Measurements from ENCODE around the gene ADAP2.
"Not testable (repeated sequence)": the region's sequence is repeated elsewhere in the genome, so short reads cannot be mapped to it uniquely, and the experiment has no call there.

Gene ADAP2

GRCh38 chr17:30950669-30951399, 29.1 kb downstream of the ADAP2 start:
- H3K36me3 Mint-ChIP-seq (ENCODE audit: low read depth) = no peaks in the 10 kb centered on the region
- H3K9me3 Mint-ChIP-seq = no peaks in the 10 kb centered on the region
- DNase-seq = no peak
- H3K27me3 Mint-ChIP-seq = no peaks in the 10 kb centered on the region
- H3K4me3 Mint-ChIP-seq = no peak overlapping the region
- H3K27ac Mint-ChIP-seq = no peak overlapping the region
- H3K4me1 Mint-ChIP-seq (ENCODE audit: low read depth) = no peaks in the 10 kb centered on the region

- DNase-seq = no peak
- Mint-ChIP-seq H3K36me3 (ENCODE audit: low read depth) (no peaks in the 10 kb centered on the region), H3K27me3 (no peaks in the 10 kb centered on the region), H3K4me3 (no peak overlapping the region), H3K9me3 (no peaks in the 10 kb centered on the region), H3K27ac (no peak overlapping the region), H3K4me1 (ENCODE audit: low read depth) (no peaks in the 10 kb centered on the region)
Measured at GRCh38 chr17:30952638-30953393, 31.1 kb downstream of the ADAP2 start.

- H3K27me3 Mint-ChIP-seq = peaks cover 7% of the 10 kb centered on the region
- no peak overlapping the region for H3K27ac Mint-ChIP-seq
- H3K9me3 Mint-ChIP-seq = no peaks in the 10 kb centered on the region
- no peaks in the 10 kb centered on the region for H3K4me1 Mint-ChIP-seq (ENCODE audit: low read depth)
- H3K4me3 Mint-ChIP-seq = no peak overlapping the region
- no peak for DNase-seq
- H3K36me3 Mint-ChIP-seq (ENCODE audit: low read depth) = no peaks in the 10 kb centered on the region
Measured at GRCh38 chr17:30954046-30954830, 32.5 kb downstream of the ADAP2 start.

GRCh38 chr17:30956764-30957374, 35.1 kb downstream of the ADAP2 start:
- Mint-ChIP-seq H3K4me3 (no peak overlapping the region), H3K27me3 (peaks cover 7% of the 10 kb centered on the region), H3K4me1 (ENCODE audit: low read depth) (peaks cover 4% of the 10 kb centered on the region), H3K36me3 (ENCODE audit: low read depth) (no peaks in the 10 kb centered on the region), H3K27ac (no peak overlapping the region), H3K9me3 (no peaks in the 10 kb centered on the region)
- no peak for DNase-seq

- Mint-ChIP-seq H3K9me3 (no peaks in the 10 kb centered on the region), H3K27me3 (peaks cover 7% of the 10 kb centered on the region), H3K4me3 (no peak overlapping the region), H3K27ac (no peak overlapping the region), H3K4me1 (ENCODE audit: low read depth) (peaks cover 4% of the 10 kb centered on the region), H3K36me3 (ENCODE audit: low read depth) (no peaks in the 10 kb centered on the region)
- DNase-seq = no peak
Measured at GRCh38 chr17:30957741-30958140, 36.0 kb downstream of the ADAP2 start.

GRCh38 chr17:30958187-30958586, 36.4 kb downstream of the ADAP2 start:
- no peak overlapping the region for H3K4me3 Mint-ChIP-seq
- no peak overlapping the region for H3K27ac Mint-ChIP-seq
- no peaks in the 10 kb centered on the region for H3K9me3 Mint-ChIP-seq
- H3K4me1 Mint-ChIP-seq (ENCODE audit: low read depth) = peaks cover 4% of the 10 kb centered on the region
- H3K27me3 Mint-ChIP-seq = peaks cover 7% of the 10 kb centered on the region
- no peak for DNase-seq
- H3K36me3 Mint-ChIP-seq (ENCODE audit: low read depth) = no peaks in the 10 kb centered on the region

GRCh38 chr17:30961209-30962188, 39.8 kb downstream of the ADAP2 start:
- no peak overlapping the region for H3K4me3 Mint-ChIP-seq
- peaks cover 4% of the 10 kb centered on the region for H3K4me1 Mint-ChIP-seq (ENCODE audit: low read depth)
- no peak for DNase-seq
- no peaks in the 10 kb centered on the region for H3K36me3 Mint-ChIP-seq (ENCODE audit: low read depth)
- H3K27me3 Mint-ChIP-seq = peaks cover 7% of the 10 kb centered on the region
- no peaks in the 10 kb centered on the region for H3K9me3 Mint-ChIP-seq
- H3K27ac Mint-ChIP-seq = no peak overlapping the region

- not testable (repeated sequence) for H3K9me3 Mint-ChIP-seq; DNase-seq; H3K27ac Mint-ChIP-seq; H3K27me3 Mint-ChIP-seq; H3K4me3 Mint-ChIP-seq; H3K36me3 Mint-ChIP-seq (ENCODE audit: low read depth)
- H3K4me1 Mint-ChIP-seq (ENCODE audit: low read depth) = peaks cover 11% of the 10 kb centered on the region
Measured at GRCh38 chr17:30964312-30964711, 42.6 kb downstream of the ADAP2 start.

DNA sequence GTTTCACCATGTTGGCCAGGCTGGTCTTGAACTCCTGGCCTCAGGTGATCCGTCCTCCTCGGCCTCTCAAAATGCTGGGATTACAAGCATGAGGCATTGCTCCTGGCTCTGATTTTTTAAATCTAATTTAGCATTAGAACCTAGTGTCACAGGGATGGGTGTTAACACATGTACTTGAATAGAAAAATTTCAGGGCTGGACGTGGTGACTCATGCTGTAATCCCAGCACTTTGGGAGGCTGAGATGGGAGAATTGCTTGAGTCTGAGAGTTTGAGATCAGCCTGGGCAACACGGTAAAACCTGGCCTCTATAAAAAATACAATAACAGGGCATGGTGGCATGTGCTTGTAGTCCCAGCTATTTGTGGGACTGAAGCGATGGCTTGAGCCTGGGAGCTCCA, 43.1 kb downstream of the ADAP2 start:
- H3K4me1 Mint-ChIP-seq (ENCODE audit: low read depth) = peaks cover 13% of the 10 kb centered on the region
- no peak overlapping the region for H3K4me3 Mint-ChIP-seq
- no peak for DNase-seq
- H3K36me3 Mint-ChIP-seq (ENCODE audit: low read depth) = no peaks in the 10 kb centered on the region
- H3K9me3 Mint-ChIP-seq = no peaks in the 10 kb centered on the region
- peaks cover 9% of the 10 kb centered on the region for H3K27me3 Mint-ChIP-seq
- H3K27ac Mint-ChIP-seq = no peak overlapping the region

DNA sequence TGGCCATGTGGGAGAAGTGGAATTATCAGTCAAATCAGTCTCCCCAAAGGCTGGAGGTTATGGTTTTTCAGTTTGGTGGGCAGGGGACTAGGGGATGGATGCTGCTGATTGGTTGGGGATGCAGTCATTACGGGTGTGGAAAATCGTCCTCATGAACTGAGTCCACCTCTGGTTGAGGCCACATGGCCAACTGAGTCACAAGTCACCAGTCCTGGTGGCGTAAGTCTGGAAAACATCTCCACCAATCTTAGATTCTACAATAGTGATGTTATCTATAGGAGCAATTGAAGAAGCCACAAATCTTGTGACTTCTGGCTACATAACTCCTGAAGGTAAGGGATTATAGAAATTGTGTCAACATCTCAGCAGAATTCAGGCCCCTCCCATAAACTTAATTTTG, 43.9 kb downstream of the ADAP2 start:
- peaks cover 21% of the 10 kb centered on the region for H3K4me1 Mint-ChIP-seq (ENCODE audit: low read depth)
- no peaks in the 10 kb centered on the region for H3K9me3 Mint-ChIP-seq
- no peak overlapping the region for H3K4me3 Mint-ChIP-seq
- peaks cover 17% of the 10 kb centered on the region for H3K27me3 Mint-ChIP-seq
- no peak for DNase-seq
- no peaks in the 10 kb centered on the region for H3K36me3 Mint-ChIP-seq (ENCODE audit: low read depth)
- H3K27ac Mint-ChIP-seq = no peak overlapping the region

- DNase-seq, H3K9me3 Mint-ChIP-seq, H3K4me3 Mint-ChIP-seq, H3K27ac Mint-ChIP-seq: not testable (repeated sequence)
- H3K36me3 Mint-ChIP-seq (ENCODE audit: low read depth) = peaks cover 10% of the 10 kb centered on the region
- peaks cover 22% of the 10 kb centered on the region for H3K27me3 Mint-ChIP-seq
- H3K4me1 Mint-ChIP-seq (ENCODE audit: low read depth) = peaks cover 30% of the 10 kb centered on the region
Measured at GRCh38 chr17:30967911-30968310, 46.2 kb downstream of the ADAP2 start.

GRCh38 chr17:30969989-30970830, 48.5 kb downstream of the ADAP2 start:
- Mint-ChIP-seq H3K4me1 (ENCODE audit: low read depth) (peaks cover 31% of the 10 kb centered on the region), H3K36me3 (ENCODE audit: low read depth) (peaks cover 15% of the 10 kb centered on the region), H3K4me3 (peak overlapping the region; percentile 85), H3K9me3 (peaks cover 4% of the 10 kb centered on the region), H3K27me3 (peaks cover 22% of the 10 kb centered on the region), H3K27ac (peak overlapping the region; percentile 89)
- DNase-seq = peak; percentile 53

All from activated T-cell treated with anti-CD3 and anti-CD28 coated beads, Interleukin-2, amount 50 U/mL, for 24 hours (primary cell).